ENCODE measurements around the gene MORF4L1.

MORF4L1 gene

DNA sequence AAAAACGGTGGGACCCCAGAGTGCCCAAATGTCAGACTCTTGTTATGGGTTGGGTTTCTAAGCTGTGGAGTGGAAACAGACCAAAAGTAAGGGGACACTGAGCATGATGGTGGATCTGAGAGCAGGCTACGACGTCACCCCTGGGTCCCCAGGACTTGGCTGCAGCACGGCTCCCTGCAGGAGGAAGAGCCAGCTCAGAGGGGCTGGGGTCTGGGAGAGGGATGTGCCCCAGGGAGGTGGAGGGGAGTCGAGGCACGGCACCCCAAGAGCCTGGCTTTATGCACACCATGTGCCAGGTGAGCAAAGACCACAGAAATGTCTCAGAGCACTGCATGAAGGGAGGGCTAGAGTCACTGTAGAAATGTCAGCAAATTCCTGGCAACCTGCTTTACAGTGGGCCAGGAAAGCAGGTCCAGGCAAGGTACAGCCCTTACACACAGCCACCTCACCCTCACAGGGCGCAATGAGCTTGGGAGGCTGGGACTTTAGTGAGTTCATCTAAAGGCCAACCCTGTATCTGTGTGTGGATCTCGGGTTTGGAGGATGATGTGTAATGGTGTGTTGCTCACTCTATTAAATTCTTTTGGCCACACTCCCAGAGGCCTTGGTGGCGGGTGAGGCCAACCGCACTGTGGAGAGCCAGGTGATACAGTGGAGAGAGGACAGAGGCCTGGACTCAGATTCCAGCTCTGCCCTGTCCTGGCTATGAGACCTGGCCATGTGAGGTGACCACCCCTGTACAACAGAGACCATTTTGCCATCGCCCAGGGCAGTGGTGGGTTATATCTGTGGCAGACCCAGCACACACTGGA is 58.1 kb downstream of the MORF4L1 start:
- Histone ChIP-seq H3K18ac (ENCODE audit: low read length) (no peak overlapping the region), H3K4ac (ENCODE audit: low read depth, low read length) (no peak overlapping the region), H3K9ac (ENCODE audit: low read length) (no peak overlapping the region), H3K4me3 (ENCODE audit: low read depth, low read length) (no peak overlapping the region), H3K4me2 (ENCODE audit: low read length) (no peak overlapping the region), H2BK12ac (ENCODE audit: low read length) (no peak overlapping the region), H4K8ac (ENCODE audit: low read depth, low read length) (no peak overlapping the region), H4K91ac (ENCODE audit: low read depth, low read length) (no peak overlapping the region), H3K36me3 (ENCODE audit: control insufficient read depth in 1 of 2, insufficient read depth in 2 of 2, low read length in 2 of 2) (peaks cover 4 to 17% of the 10 kb centered on the region in 2 experiments), H3K14ac (ENCODE audit: low read length) (no peak overlapping the region), H3K79me1 (ENCODE audit: low read length) (no peaks in the 10 kb centered on the region), H3K4me1 (ENCODE audit: control insufficient read depth in 1 of 2, insufficient read depth in 2 of 2, low read length in 2 of 2) (no peaks in the 10 kb centered on the region), H2BK5ac (ENCODE audit: low read depth, low read length, poor library complexity) (no peak overlapping the region), H4K12ac (ENCODE audit: low read depth, low read length) (no peak overlapping the region), H2BK120ac (ENCODE audit: insufficient read depth, low read length, poor library complexity) (no peak overlapping the region), H3K9me3 (ENCODE audit: insufficient read depth, low read depth, low read length) (peaks cover 3% of the 10 kb centered on the region), H3K27me3 (ENCODE audit: insufficient read depth, low read length) (no peaks in the 10 kb centered on the region), H2AK5ac (ENCODE audit: low read length) (no peak overlapping the region), H3K23ac (ENCODE audit: low read length) (no peak overlapping the region), H2AFZ (ENCODE audit: insufficient read depth, low read length, poor library complexity) (no peak overlapping the region), H3K79me2 (ENCODE audit: control insufficient read depth, insufficient read depth, low read length, poor library complexity) (no peaks in the 10 kb centered on the region), H3K27ac (ENCODE audit: low read depth, low read length) (no peak overlapping the region)
- no CpG with 5 or more reads among the region's 11 CpGs for WGBS (ENCODE audit: extremely low coverage, insufficient coverage, insufficient read length)
- DNase-seq, result no peak

- Histone ChIP-seq H2BK12ac (ENCODE audit: low read length) (no peak overlapping the region), H4K8ac (ENCODE audit: low read depth, low read length) (no peak overlapping the region)
- WGBS (ENCODE audit: extremely low coverage, insufficient coverage, insufficient read length), result no CpG with 5 or more reads among the region's 21 CpGs
Observed at GRCh38 chr15:78931439-78932257, 59.0 kb downstream of the MORF4L1 start.

GRCh38 chr15:78932258-78932808 is 59.6 kb downstream of the MORF4L1 start:
- H2AFZ ChIP-seq (ENCODE audit: insufficient read depth, low read length, poor library complexity), result no peak overlapping the region
- H3K4me2 ChIP-seq (ENCODE audit: low read length), result no peak overlapping the region
- H2BK5ac ChIP-seq (ENCODE audit: low read depth, low read length, poor library complexity), result no peak overlapping the region
- H3K79me2 ChIP-seq (ENCODE audit: control insufficient read depth, insufficient read depth, low read length, poor library complexity), result no peaks in the 10 kb centered on the region
- H2BK120ac ChIP-seq (ENCODE audit: insufficient read depth, low read length, poor library complexity), result no peak overlapping the region
- H3K9ac ChIP-seq (ENCODE audit: low read length), result no peak overlapping the region
- no peak overlapping the region for H3K14ac ChIP-seq (ENCODE audit: low read length)
- no peak overlapping the region for H4K12ac ChIP-seq (ENCODE audit: low read depth, low read length)
- no peak overlapping the region for H2AK5ac ChIP-seq (ENCODE audit: low read length)
- peaks cover 2% of the 10 kb centered on the region for H3K9me3 ChIP-seq (ENCODE audit: insufficient read depth, low read depth, low read length)
- H3K36me3 ChIP-seq (ENCODE audit: control insufficient read depth in 1 of 2, insufficient read depth in 2 of 2, low read length in 2 of 2), result peaks cover 0 to 5% of the 10 kb centered on the region in 2 experiments
- H4K8ac ChIP-seq (ENCODE audit: low read depth, low read length), result no peak overlapping the region
- H3K79me1 ChIP-seq (ENCODE audit: low read length), result no peaks in the 10 kb centered on the region
- WGBS (ENCODE audit: extremely low coverage, insufficient coverage, insufficient read length), result no CpG with 5 or more reads among the region's 13 CpGs
- H3K27me3 ChIP-seq (ENCODE audit: insufficient read depth, low read length), result no peaks in the 10 kb centered on the region
- no peak overlapping the region for H3K27ac ChIP-seq (ENCODE audit: low read depth, low read length)
- H2BK12ac ChIP-seq (ENCODE audit: low read length), result no peak overlapping the region
- no peaks in the 10 kb centered on the region for H3K4me1 ChIP-seq (ENCODE audit: control insufficient read depth in 1 of 2, insufficient read depth in 2 of 2, low read length in 2 of 2)
- H3K23ac ChIP-seq (ENCODE audit: low read length), result no peak overlapping the region
- no peak overlapping the region for H3K18ac ChIP-seq (ENCODE audit: low read length)
- no peak overlapping the region for H4K91ac ChIP-seq (ENCODE audit: low read depth, low read length)
- no peak overlapping the region for H3K4ac ChIP-seq (ENCODE audit: low read depth, low read length)
- no peak for DNase-seq
- no peak overlapping the region for H3K4me3 ChIP-seq (ENCODE audit: low read depth, low read length)

More at GRCh38 chr15:78931439-78932257, 59.0 kb downstream of the MORF4L1 start:
- H3K27ac ChIP-seq (ENCODE audit: low read depth, low read length), result no peak overlapping the region
- no peaks in the 10 kb centered on the region for H3K27me3 ChIP-seq (ENCODE audit: insufficient read depth, low read length)
- no peak overlapping the region for H3K18ac ChIP-seq (ENCODE audit: low read length)
- H3K4me3 ChIP-seq (ENCODE audit: low read depth, low read length), result no peak overlapping the region
- no peak overlapping the region for H3K14ac ChIP-seq (ENCODE audit: low read length)
- H3K79me2 ChIP-seq (ENCODE audit: control insufficient read depth, insufficient read depth, low read length, poor library complexity), result no peaks in the 10 kb centered on the region
- H4K91ac ChIP-seq (ENCODE audit: low read depth, low read length), result no peak overlapping the region
- H3K79me1 ChIP-seq (ENCODE audit: low read length), result no peaks in the 10 kb centered on the region
- no peak for DNase-seq
- H3K23ac ChIP-seq (ENCODE audit: low read length), result no peak overlapping the region
- no peak overlapping the region for H4K12ac ChIP-seq (ENCODE audit: low read depth, low read length)
- H2BK120ac ChIP-seq (ENCODE audit: insufficient read depth, low read length, poor library complexity), result no peak overlapping the region
- peaks cover 3% of the 10 kb centered on the region for H3K9me3 ChIP-seq (ENCODE audit: insufficient read depth, low read depth, low read length)
- no peak overlapping the region for H2BK5ac ChIP-seq (ENCODE audit: low read depth, low read length, poor library complexity)
- no peak overlapping the region for H2AK5ac ChIP-seq (ENCODE audit: low read length)
- H2AFZ ChIP-seq (ENCODE audit: insufficient read depth, low read length, poor library complexity), result no peak overlapping the region
- no peak overlapping the region for H3K4me2 ChIP-seq (ENCODE audit: low read length)
- H3K4me1 ChIP-seq (ENCODE audit: control insufficient read depth in 1 of 2, insufficient read depth in 2 of 2, low read length in 2 of 2), result no peaks in the 10 kb centered on the region
- peaks cover 1 to 12% of the 10 kb centered on the region in 2 experiments for H3K36me3 ChIP-seq (ENCODE audit: control insufficient read depth in 1 of 2, insufficient read depth in 2 of 2, low read length in 2 of 2)
- H3K9ac ChIP-seq (ENCODE audit: low read length), result no peak overlapping the region
- no peak overlapping the region for H3K4ac ChIP-seq (ENCODE audit: low read depth, low read length)

DNA sequence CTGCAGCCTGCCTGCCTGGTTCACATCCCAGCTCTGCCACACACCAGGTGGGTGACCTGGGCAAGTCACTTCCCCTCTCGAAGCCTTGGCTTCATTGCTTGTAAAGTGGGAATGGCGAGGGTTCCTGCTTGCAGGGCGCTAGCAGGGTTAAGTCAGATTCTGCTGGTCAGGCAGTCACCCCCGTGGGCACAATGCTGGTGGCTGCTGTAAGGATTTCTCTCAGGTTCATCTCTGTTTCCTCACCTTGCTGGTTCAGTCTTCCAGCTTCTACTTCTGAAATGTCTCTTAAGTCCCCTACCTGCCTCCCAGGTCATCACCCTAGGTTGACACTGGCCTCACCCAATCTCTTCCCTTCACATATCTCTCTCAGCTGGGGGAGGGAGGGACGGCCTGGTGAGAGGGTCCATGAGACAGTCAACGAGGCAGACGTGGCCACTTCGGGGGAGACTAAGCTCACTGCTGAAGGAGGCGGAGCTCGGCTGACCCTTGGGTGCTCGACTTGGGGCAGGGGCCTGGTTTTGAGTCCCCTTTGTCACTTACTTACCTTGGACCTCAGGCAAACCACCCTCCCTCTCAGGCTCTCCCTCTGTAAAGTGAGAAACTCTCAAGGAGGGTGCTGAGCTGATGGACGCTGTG is 60.6 kb downstream of the MORF4L1 start:
- Histone ChIP-seq H3K27ac (ENCODE audit: low read depth, low read length) (no peak overlapping the region), H3K36me3 (ENCODE audit: control insufficient read depth in 1 of 2, insufficient read depth in 2 of 2, low read length in 2 of 2) (peaks cover 0 to 4% of the 10 kb centered on the region in 2 experiments), H3K79me1 (ENCODE audit: low read length) (no peaks in the 10 kb centered on the region), H3K23ac (ENCODE audit: low read length) (no peak overlapping the region), H2AK5ac (ENCODE audit: low read length) (no peak overlapping the region), H3K4ac (ENCODE audit: low read depth, low read length) (no peak overlapping the region), H2BK120ac (ENCODE audit: insufficient read depth, low read length, poor library complexity) (no peak overlapping the region), H3K4me2 (ENCODE audit: low read length) (no peak overlapping the region), H4K8ac (ENCODE audit: low read depth, low read length) (no peak overlapping the region), H3K14ac (ENCODE audit: low read length) (no peak overlapping the region), H3K9me3 (ENCODE audit: insufficient read depth, low read depth, low read length) (peaks cover 2% of the 10 kb centered on the region), H3K79me2 (ENCODE audit: control insufficient read depth, insufficient read depth, low read length, poor library complexity) (no peaks in the 10 kb centered on the region), H4K91ac (ENCODE audit: low read depth, low read length) (no peak overlapping the region), H2BK12ac (ENCODE audit: low read length) (no peak overlapping the region), H2AFZ (ENCODE audit: insufficient read depth, low read length, poor library complexity) (no peak overlapping the region), H3K18ac (ENCODE audit: low read length) (no peak overlapping the region), H4K12ac (ENCODE audit: low read depth, low read length) (no peak overlapping the region), H3K27me3 (ENCODE audit: insufficient read depth, low read length) (no peaks in the 10 kb centered on the region), H3K9ac (ENCODE audit: low read length) (no peak overlapping the region), H2BK5ac (ENCODE audit: low read depth, low read length, poor library complexity) (no peak overlapping the region), H3K4me3 (ENCODE audit: low read depth, low read length) (no peak overlapping the region), H3K4me1 (ENCODE audit: control insufficient read depth in 1 of 2, insufficient read depth in 2 of 2, low read length in 2 of 2) (no peaks in the 10 kb centered on the region)
- WGBS (ENCODE audit: extremely low coverage, insufficient coverage, insufficient read length), result no CpG with 5 or more reads among the region's 12 CpGs
- no peak for DNase-seq
